Measurements from ENCODE around the gene ATXN10. TPM values are rescaled to one million over a fixed set of nuclear protein-coding genes. Genes with fewer than 3 reads are reported as not detected.

The ATXN10 gene
- total and polyA plus RNA-seq, 2 experiments from 2014 or later, result 99.0 to 163 TPM

GRCh38 chr22:45698094-45698493, 26.5 kb downstream of the ATXN10 start (continued):
- TF ChIP-seq REST (IDR thresholded peaks at IDR 0.05; ENCODE audit: unreplicated experiment) (no peak), CREB1 (CRISPR knock-in tag; IDR thresholded peaks at IDR 0.05; ENCODE audit: low read depth) (no peak), ZNF331 (CRISPR knock-in tag; IDR thresholded peaks at IDR 0.05; ENCODE audit: low read depth) (no peak), JUNB (IDR thresholded peaks at IDR 0.05; ENCODE audit: unreplicated experiment) (no peak), ETS1 (IDR thresholded peaks at IDR 0.05) (no peak)

GRCh38 chr22:45702981-45703380, 31.3 kb downstream of the ATXN10 start:
- H3K4me3 ChIP-seq, result no peak overlapping the region
- no peak overlapping the region for H3K27ac Mint-ChIP-seq
- no peak overlapping the region for H3K27ac ChIP-seq (ENCODE audit: low read depth)
- no peak overlapping the region for H2AFZ ChIP-seq
- no peaks in the 10 kb centered on the region for H3K4me1 ChIP-seq (ENCODE audit: insufficient read depth)
- TF ChIP-seq STAT1 (IDR thresholded peaks at IDR 0.05; ENCODE audit: unreplicated experiment) (no peak), CREB1 (CRISPR knock-in tag; IDR thresholded peaks at IDR 0.05; ENCODE audit: low read depth) (no peak), ETS1 (IDR thresholded peaks at IDR 0.05) (no peak), EZH2 (IDR thresholded peaks at IDR 0.05; ENCODE audit: low read depth, unreplicated experiment) (no peak), ZNF114 (CRISPR knock-in tag; IDR thresholded peaks at IDR 0.05) (no peak), JUNB (IDR thresholded peaks at IDR 0.05; ENCODE audit: unreplicated experiment) (no peak), NANOG (IDR thresholded peaks at IDR 0.05; ENCODE audit: borderline replicate concordance) (no peak), POLR2AphosphoS5 (IDR thresholded peaks at IDR 0.05; ENCODE audit: low read depth) (no peak)
- H4K20me1 ChIP-seq (replicated peaks; ENCODE audit: insufficient read depth), result peaks cover 21% of the 10 kb centered on the region; the same call in 1 of the 2 replicates
- H3K4me1 Mint-ChIP-seq, result no peaks in the 10 kb centered on the region; the same call in 1 of the 3 replicates
- H3K79me2 ChIP-seq (replicated peaks; ENCODE audit: insufficient read depth), result peaks cover 49% of the 10 kb centered on the region
- H3F3A ChIP-seq (replicated peaks; ENCODE audit: low read depth), result no peaks in the 10 kb centered on the region
- DNase-seq (ENCODE audit: low spot score), result no peak
- H3K4me2 ChIP-seq, result no peak overlapping the region
- ATAC-seq, result no peak
- H3K9me2 ChIP-seq (ENCODE audit: insufficient read depth), result no peaks in the 10 kb centered on the region
- H3K27me3 Mint-ChIP-seq (ENCODE audit: insufficient read depth, low read depth, poor library complexity), result no peaks in the 10 kb centered on the region
- H3K4me3 Mint-ChIP-seq, result no peak overlapping the region
- H3K27me3 ChIP-seq (ENCODE audit: insufficient read depth), result no peaks in the 10 kb centered on the region
- peaks cover 40% of the 10 kb centered on the region; the same call in 2 of the 3 replicates for H3K36me3 Mint-ChIP-seq (ENCODE audit: low read depth)
- peaks cover 23% of the 10 kb centered on the region for H3K36me3 ChIP-seq (ENCODE audit: insufficient read depth)
- H3K9me3 Mint-ChIP-seq, result no peaks in the 10 kb centered on the region

Data from GM23338 (cell line).